HL-60/S4 (cell line): ENCODE measurements around the gene PRDM15.

ENCODE experiments used
- in situ Hi-C: fragments of 300-500 bp; cut with MboI; formaldehyde crosslinking; loops from 2 replicates; pipeline ENCODE4 v1.14.3; 2022; ENCODE audit warnings: low sequenced_read_pairs

Gene PRDM15

GRCh38 chr21:41827951-41828883 is 50.9 kb downstream of the PRDM15 start:
- in situ Hi-C loops, result loop anchor here (10.0 kb wide), 1 partner anchor 257 kb away; no protein-coding TSS in a partner anchor

GRCh38 chr21:41825881-41826280 is 53.3 kb downstream of the PRDM15 start:
- in situ Hi-C loops, result loop anchor here (10.0 kb wide), 1 partner anchor 259 kb away; no protein-coding TSS in a partner anchor

GRCh38 chr21:41825216-41825615 is 53.9 kb downstream of the PRDM15 start:
- in situ Hi-C loops, result loop anchor here (10.0 kb wide), 1 partner anchor 260 kb away; no protein-coding TSS in a partner anchor

GRCh38 chr21:41824466-41825207 is 54.5 kb downstream of the PRDM15 start:
- in situ Hi-C loops, result loop anchor here (10.0 kb wide), 1 partner anchor 260 kb away; no protein-coding TSS in a partner anchor

- in situ Hi-C loops, result loop anchor here (10.0 kb wide), 1 partner anchor 261 kb away; no protein-coding TSS in a partner anchor
Measured at GRCh38 chr21:41823906-41824305, 55.2 kb downstream of the PRDM15 start.

- in situ Hi-C loops, result loop anchor here (10.0 kb wide), 1 partner anchor 262 kb away; no protein-coding TSS in a partner anchor
Measured at GRCh38 chr21:41823166-41823565, 56.0 kb downstream of the PRDM15 start.

- in situ Hi-C loops, result loop anchor here (10.0 kb wide), 1 partner anchor 263 kb away; no protein-coding TSS in a partner anchor
Measured at GRCh38 chr21:41821756-41822431, 57.2 kb downstream of the PRDM15 start.

GRCh38 chr21:41821081-41821755 is 57.9 kb downstream of the PRDM15 start:
- in situ Hi-C loops, result loop anchor here (10.0 kb wide), 1 partner anchor 264 kb away; no protein-coding TSS in a partner anchor

- in situ Hi-C loops, result loop anchor here (10.0 kb wide), 1 partner anchor 264 kb away; no protein-coding TSS in a partner anchor
Measured at GRCh38 chr21:41820384-41821080, 58.6 kb downstream of the PRDM15 start.

GRCh38 chr21:41819856-41820281 is 59.3 kb downstream of the PRDM15 start:
- in situ Hi-C loops, result loop anchor here (10.0 kb wide), 1 partner anchor 265 kb away; no protein-coding TSS in a partner anchor

- in situ Hi-C loops, result no loop called here
Measured at GRCh38 chr21:41819236-41819855, 59.8 kb downstream of the PRDM15 start.

GRCh38 chr21:41817877-41818855 is 61.0 kb downstream of the PRDM15 start:
- in situ Hi-C loops, result no loop called here

- in situ Hi-C loops, result no loop called here
Measured at GRCh38 chr21:41817228-41817627, 61.9 kb downstream of the PRDM15 start.

- in situ Hi-C loops, result no loop called here
Measured at GRCh38 chr21:41816583-41817165, 62.5 kb downstream of the PRDM15 start.

- in situ Hi-C loops, result no loop called here
Measured at GRCh38 chr21:41815652-41816582, 63.2 kb downstream of the PRDM15 start.

- in situ Hi-C loops, result no loop called here
Measured at GRCh38 chr21:41813226-41813625, 65.9 kb downstream of the PRDM15 start.
